Measurements from ENCODE around the gene SLC36A1.

SLC36A1 gene

GRCh38 chr5:151537044-151537443, 89.6 kb downstream of the SLC36A1 start:
- DNase-seq: no peak

- DNase-seq: no peak
Measured at GRCh38 chr5:151541571-151541970, 94.2 kb downstream of the SLC36A1 start.

Data from 8988T (cell line).